ENCODE results near the gene SLC25A20. TPM values are rescaled to one million over a fixed set of nuclear protein-coding genes. Genes with fewer than 3 reads are reported as not detected.

SLC25A20 gene
- total RNA-seq, 1 donor from 2014 or later, result 10.5 TPM

- no peak for TF ChIP-seq CTCF (IDR thresholded peaks at IDR 0.05; ENCODE audit: unreplicated experiment)
- Mint-ChIP-seq H3K27ac (no peak overlapping the region), H3K36me3 (no peaks in the 10 kb centered on the region), H3K4me3 (no peak overlapping the region), H3K4me1 (peaks cover 5% of the 10 kb centered on the region), H3K27me3 (ENCODE audit: low read depth) (no peaks in the 10 kb centered on the region), H3K9me3 (no peaks in the 10 kb centered on the region)
- no peak for DNase-seq (ENCODE audit: low spot score in 2 of 2, unreplicated experiment in 2 of 2)
These were observed 41.0 kb downstream of the SLC25A20 start for GRCh38 chr3:48857641-48858040.

- DNase-seq (ENCODE audit: low spot score in 2 of 2, unreplicated experiment in 2 of 2), result no peak
- Mint-ChIP-seq H3K27me3 (ENCODE audit: low read depth) (no peaks in the 10 kb centered on the region), H3K4me3 (no peak overlapping the region), H3K4me1 (peaks cover 5% of the 10 kb centered on the region), H3K36me3 (no peaks in the 10 kb centered on the region), H3K9me3 (no peaks in the 10 kb centered on the region), H3K27ac (no peak overlapping the region)
- no peak for TF ChIP-seq CTCF (IDR thresholded peaks at IDR 0.05; ENCODE audit: unreplicated experiment)
These were observed 42.2 kb downstream of the SLC25A20 start for GRCh38 chr3:48856469-48856868.

GRCh38 chr3:48855681-48856447, 42.8 kb downstream of the SLC25A20 start:
- H3K9me3 Mint-ChIP-seq, result no peaks in the 10 kb centered on the region
- no peak overlapping the region for H3K4me3 Mint-ChIP-seq
- peaks cover 5% of the 10 kb centered on the region for H3K4me1 Mint-ChIP-seq
- H3K36me3 Mint-ChIP-seq, result no peaks in the 10 kb centered on the region
- no peak overlapping the region for H3K27ac Mint-ChIP-seq
- TF ChIP-seq CTCF (IDR thresholded peaks at IDR 0.05; ENCODE audit: unreplicated experiment), result no peak
- H3K27me3 Mint-ChIP-seq (ENCODE audit: low read depth), result no peaks in the 10 kb centered on the region
- no peak for DNase-seq (ENCODE audit: low spot score in 2 of 2, unreplicated experiment in 2 of 2)

GRCh38 chr3:48852151-48852550, 46.5 kb downstream of the SLC25A20 start:
- no peak overlapping the region for H3K27ac Mint-ChIP-seq
- no peak overlapping the region for H3K4me3 Mint-ChIP-seq
- no peak for DNase-seq (ENCODE audit: low spot score in 2 of 2, unreplicated experiment in 2 of 2)
- peaks cover 11% of the 10 kb centered on the region for H3K4me1 Mint-ChIP-seq
- H3K36me3 Mint-ChIP-seq, result no peaks in the 10 kb centered on the region
- no peaks in the 10 kb centered on the region for H3K27me3 Mint-ChIP-seq (ENCODE audit: low read depth)
- TF ChIP-seq CTCF (IDR thresholded peaks at IDR 0.05; ENCODE audit: unreplicated experiment), result no peak
- H3K9me3 Mint-ChIP-seq, result no peaks in the 10 kb centered on the region

- TF ChIP-seq CTCF (IDR thresholded peaks at IDR 0.05; ENCODE audit: unreplicated experiment), result no peak
- no peaks in the 10 kb centered on the region for H3K9me3 Mint-ChIP-seq
- H3K27me3 Mint-ChIP-seq (ENCODE audit: low read depth), result no peaks in the 10 kb centered on the region
- H3K4me1 Mint-ChIP-seq, result peaks cover 17% of the 10 kb centered on the region
- no peaks in the 10 kb centered on the region for H3K36me3 Mint-ChIP-seq
- H3K4me3 Mint-ChIP-seq, result no peak overlapping the region
- no peak for DNase-seq (ENCODE audit: low spot score in 2 of 2, unreplicated experiment in 2 of 2)
- no peak overlapping the region for H3K27ac Mint-ChIP-seq
These were observed 47.3 kb downstream of the SLC25A20 start for GRCh38 chr3:48851407-48851806.

Data from mesothelial cell of epicardium (in vitro differentiated cells).